Kidney capillary endothelial cell (primary cell): ENCODE results near the gene KRTAP9-4.
"Not testable (repeated sequence)": the region's sequence is repeated elsewhere in the genome, so short reads cannot be mapped to it uniquely, and the experiment has no call there.

Experiments used
- DNase-seq: peaks from one replicate; pipeline ENCODE4 v3.0.0-alpha.2; 2018; ENCODE audit warnings: low spot score

The KRTAP9-4 gene

DNA sequence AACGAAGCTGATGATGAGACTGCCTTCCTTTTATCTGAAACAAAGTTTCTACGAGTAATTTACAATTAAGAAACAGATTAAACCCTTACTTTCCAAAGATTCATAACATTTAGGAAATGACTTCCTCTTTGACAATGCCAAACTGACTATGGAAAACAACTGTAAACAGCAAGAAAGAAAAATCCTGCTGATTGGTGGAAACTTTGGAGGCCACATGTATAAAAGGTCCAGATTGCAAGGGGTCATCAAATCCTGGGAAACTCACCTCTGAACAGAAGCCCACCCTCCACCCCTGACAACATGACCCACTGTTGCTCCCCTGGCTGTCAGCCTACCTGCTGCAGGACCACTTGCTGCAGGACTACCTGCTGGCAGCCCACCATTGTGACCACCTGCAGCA is 15.6 kb downstream of the KRTAP9-4 start, which contains the start of gene KRTAP9-6:
TSS of gene KRTAP9-6 (plus strand) at position 301 of the 400 bp plus-strand sequence. CDS start at position 301, 0 bp downstream.
- DNase-seq = no peak

GRCh38 chr17:41267711-41268110 is 18.2 kb downstream of the KRTAP9-4 start:
- no peak for DNase-seq

DNA sequence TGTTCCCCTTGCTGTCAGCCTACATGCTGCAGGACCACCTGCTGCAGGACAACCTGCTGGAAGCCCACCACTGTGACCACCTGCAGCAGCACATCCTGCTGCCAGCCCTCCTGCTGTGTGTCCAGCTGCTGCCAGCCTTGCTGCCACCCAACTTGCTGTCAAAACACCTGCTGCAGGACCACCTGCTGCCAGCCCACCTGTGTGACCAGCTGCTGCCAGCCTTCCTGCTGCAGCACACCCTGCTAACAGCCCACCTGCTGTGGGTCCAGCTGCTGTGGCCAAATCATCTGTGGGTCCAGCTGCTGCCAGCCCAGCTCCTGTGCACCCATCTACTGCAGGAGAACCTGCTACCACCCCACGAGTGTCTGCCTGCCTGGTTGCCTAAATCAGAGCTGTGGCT is 21.8 kb downstream of the KRTAP9-4 start:
- DNase-seq = not testable (repeated sequence)

DNA sequence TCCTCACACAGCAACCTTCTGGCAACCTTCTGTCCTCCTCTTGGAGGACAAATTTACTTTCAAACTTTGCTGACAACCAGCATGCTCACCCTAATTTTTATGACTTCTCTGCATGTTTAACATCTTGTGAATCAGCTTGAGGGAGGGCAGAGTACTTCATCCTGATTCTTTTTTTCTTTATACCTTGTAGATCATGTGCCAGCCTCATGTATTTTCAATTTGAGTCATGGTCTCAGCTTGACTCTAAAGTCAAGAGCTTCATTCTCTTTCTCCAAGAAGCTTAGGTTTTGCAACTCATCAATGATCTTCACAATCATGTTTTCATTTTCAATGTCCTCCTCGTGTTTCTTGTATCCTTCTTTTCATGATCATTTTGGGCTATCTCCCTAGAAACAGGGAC is 22.4 kb downstream of the KRTAP9-4 start:
- no peak for DNase-seq

- not testable (repeated sequence) for DNase-seq
Measured at GRCh38 chr17:41275648-41276190, 26.2 kb downstream of the KRTAP9-4 start, which contains the start of gene KRTAP9-7. TSS of gene KRTAP9-7 (plus strand) at chr17:41275698. CDS start at chr17:41275698, 0 bp downstream.

DNA sequence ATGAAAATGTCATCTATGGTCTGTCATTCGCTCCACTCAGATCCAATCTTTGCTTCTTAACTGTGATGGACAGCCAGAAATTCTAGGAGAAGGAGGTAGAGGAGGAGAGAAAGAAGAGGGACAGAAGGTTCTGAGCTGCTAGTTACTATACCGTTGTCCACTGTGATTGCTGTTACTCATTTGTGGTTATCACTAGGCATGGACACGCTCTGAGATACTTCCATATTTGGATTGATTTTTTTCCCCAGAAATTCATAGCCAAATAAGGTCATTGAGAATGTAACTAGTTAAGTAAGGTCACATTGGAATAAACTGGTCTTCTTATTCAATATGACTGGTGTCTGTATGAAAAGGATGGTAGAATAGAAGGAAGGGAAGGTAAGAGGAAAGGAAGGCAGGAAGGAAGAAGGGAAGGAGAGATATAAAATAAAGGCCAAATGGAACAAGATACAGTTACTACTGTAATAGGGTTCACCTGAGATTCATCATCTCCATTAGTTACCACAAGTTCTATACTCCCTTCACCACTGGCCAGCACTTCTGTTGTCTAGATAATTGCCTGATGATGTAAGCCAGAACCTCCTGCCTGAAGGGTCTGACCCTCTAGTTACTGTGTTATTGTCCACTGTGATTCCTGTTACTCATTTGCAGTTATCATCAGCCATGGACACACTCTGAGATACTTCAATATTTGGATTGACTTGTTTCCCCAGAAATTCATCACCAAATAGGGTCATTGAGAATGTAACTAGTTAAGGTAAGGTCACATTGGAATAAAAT is 28.9 kb downstream of the KRTAP9-4 start:
- DNase-seq = no peak

GRCh38 chr17:41284043-41284442 is 34.6 kb downstream of the KRTAP9-4 start:
- DNase-seq = no peak

GRCh38 chr17:41284546-41284945 is 35.1 kb downstream of the KRTAP9-4 start:
- no peak for DNase-seq

DNA sequence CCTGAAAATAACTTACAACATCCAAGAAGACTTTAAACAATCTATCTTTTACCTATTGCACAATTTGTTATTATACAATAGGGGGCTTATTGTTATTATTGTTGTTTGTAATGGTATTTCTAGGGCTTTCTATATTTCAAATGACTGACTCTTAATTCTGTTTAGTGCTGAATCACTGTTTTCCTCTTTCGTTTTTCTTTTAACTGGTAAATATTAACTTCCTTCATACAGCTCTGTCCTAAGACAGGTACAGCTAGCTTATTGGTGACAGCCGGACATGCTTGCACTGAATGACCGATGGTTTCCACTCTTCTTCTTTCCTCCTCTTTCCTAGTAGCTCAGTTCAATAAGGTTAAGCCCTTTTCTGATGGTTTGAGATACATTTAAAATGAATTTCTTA is 37.6 kb downstream of the KRTAP9-4 start:
- DNase-seq = no peak

- DNase-seq = no peak
Measured at GRCh38 chr17:41294016-41294415, 44.5 kb downstream of the KRTAP9-4 start.

GRCh38 chr17:41296846-41297245 is 47.4 kb downstream of the KRTAP9-4 start:
- DNase-seq = no peak

DNA sequence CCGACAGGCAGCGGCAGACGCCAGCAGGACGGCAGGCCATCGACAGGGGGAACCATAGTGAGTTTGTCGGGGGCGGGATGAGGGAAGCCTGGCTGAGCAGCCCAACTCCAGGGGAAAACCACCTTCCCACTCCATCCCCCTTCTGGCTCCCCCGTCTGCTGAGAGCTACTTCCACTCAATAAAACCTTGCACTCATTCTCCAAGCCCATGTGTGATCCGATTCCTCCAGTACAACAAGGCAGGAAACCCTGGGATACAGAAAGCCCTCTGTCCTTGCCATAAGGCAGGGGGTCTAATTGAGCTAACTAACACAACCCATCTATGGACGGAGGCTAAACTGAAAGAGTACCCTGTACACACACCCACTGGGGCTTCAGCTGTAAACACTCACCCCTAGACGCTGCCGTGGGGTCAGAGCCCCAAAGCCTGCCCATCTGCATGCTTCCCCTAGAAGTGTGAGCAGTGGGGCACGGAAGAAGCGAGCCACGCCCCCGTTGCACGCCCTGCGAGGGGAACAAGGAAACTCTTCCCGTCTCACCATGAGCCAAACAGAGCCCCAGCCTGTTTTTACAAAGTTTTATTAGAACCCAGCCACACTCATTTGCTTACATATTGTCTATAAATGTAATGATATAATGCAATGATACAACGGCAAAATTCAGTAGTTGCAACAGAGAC is 49.1 kb downstream of the KRTAP9-4 start:
- DNase-seq = no peak
